Astrocyte of the spinal cord (primary cell): ENCODE results near the gene CFHR5.
"Not testable (repeated sequence)": the region's sequence is repeated elsewhere in the genome, so short reads cannot be mapped to it uniquely, and the experiment has no call there.

Experiments
- DNase-seq: peaks from one replicate; pipeline ENCODE4 v3.0.0; 2011; ENCODE audit warnings: low read depth, low spot score
- H3K4me3 ChIP-seq: 2 replicates; pipeline ENCODE4 v1.5.1; 2011; ENCODE audit warnings: low read depth, mild to moderate bottlenecking, low read length, moderate library complexity
- CTCF ChIP-seq: IDR thresholded peaks from 2 replicates; pipeline ENCODE4 v1.5.1; 2012; ENCODE audit warnings: low read depth, mild to moderate bottlenecking, low read length, inconsistent platforms
- in situ Hi-C: cut with HindIII; loops from 2 replicates; pipeline ENCODE4 v1.10.0; 2017; ENCODE audit warnings: low sequenced_read_pairs

Gene CFHR5

DNA sequence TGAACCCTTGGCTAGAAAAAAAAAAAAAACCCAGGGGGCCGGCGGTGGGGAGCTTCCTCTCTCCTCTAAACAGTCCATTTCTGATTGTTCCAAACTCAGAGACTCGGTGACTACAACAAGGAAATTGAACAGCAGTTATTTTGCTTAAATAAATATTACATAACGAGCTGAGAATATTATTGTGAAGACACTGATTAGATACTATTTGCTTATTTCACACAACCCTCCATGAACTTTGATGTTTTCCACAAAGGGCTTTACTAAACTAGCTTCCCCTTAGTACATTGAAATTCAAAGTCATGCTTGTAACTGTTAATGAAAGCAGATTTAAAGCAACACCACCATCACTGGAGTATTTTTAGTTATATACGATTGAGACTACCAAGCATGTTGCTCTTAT lies at the start of gene CFHR5:
Gene CFHR5 (plus strand): TSS at position 279 of the 400 bp plus-strand sequence. CDS start 109 bp downstream, at position 388.
- in situ Hi-C loops = no loop called here
- no peak within 1 kb of the TSS for H3K4me3 ChIP-seq
- DNase-seq = no peak
- TF ChIP-seq CTCF = no peak

DNA sequence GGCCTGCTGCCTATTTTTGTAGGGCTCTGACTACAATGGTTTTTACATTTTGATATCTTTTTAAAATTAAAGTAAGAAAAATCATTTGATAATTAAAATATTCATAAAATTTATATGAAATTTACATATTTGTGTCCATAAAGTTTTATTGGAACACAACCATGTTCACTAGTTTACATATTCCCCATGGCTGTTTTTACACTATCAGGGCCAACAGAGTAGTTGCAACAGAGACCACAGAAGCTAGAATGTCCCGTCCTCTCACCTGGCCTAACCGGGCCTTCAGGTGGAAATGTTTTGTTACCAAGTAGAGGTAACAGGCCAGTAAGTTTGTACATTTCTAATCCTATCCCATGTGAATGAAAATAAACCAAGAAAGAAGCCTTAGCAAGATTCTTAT lies 44.5 kb upstream of the CFHR5 start:
- DNase-seq, in situ Hi-C loops, H3K4me3 ChIP-seq: not testable (repeated sequence)

- in situ Hi-C loops = no loop called here
- no peak for TF ChIP-seq CTCF
- DNase-seq = no peak
Measured at GRCh38 chr1:196933531-196934189, 43.7 kb upstream of the CFHR5 start.

GRCh38 chr1:196941474-196941873 lies 35.9 kb upstream of the CFHR5 start:
- in situ Hi-C loops, H3K4me3 ChIP-seq, DNase-seq: not testable (repeated sequence)

More at GRCh38 chr1:196933531-196934189, 43.7 kb upstream of the CFHR5 start:
- no peak overlapping the region for H3K4me3 ChIP-seq

DNA sequence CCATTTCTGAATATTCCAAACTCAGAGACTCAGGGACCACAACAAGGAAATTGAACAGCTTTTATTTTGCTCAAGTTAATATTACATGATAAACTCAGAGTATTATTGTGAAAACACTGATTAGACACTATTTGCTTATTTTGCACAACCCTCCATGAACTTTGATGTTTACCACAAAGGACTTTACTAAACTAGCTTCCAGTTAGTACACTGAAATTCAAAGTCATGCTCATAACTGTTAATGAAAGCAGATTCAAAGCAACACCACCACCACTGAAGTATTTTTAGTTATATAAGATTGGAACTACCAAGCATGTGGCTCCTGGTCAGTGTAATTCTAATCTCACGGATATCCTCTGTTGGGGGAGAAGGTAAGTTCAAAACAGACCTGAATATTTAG lies 33.8 kb upstream of the CFHR5 start, which contains the start of gene CFHR2:
Gene CFHR2 (plus strand): TSS at position 171 of the 400 bp plus-strand sequence. CDS start 143 bp downstream, at position 314.
- in situ Hi-C loops, DNase-seq, H3K4me3 ChIP-seq: not testable (repeated sequence)

- no peak for TF ChIP-seq CTCF
- in situ Hi-C loops = no loop called here
- DNase-seq = no peak
- no peak overlapping the region for H3K4me3 ChIP-seq
Measured at GRCh38 chr1:196951711-196952394, 25.5 kb upstream of the CFHR5 start.

- TF ChIP-seq CTCF = no peak
- in situ Hi-C loops = no loop called here
Measured at GRCh38 chr1:196954778-196955177, 22.6 kb upstream of the CFHR5 start.

GRCh38 chr1:196955926-196956325 lies 21.4 kb upstream of the CFHR5 start:
- in situ Hi-C loops = no loop called here
- DNase-seq = no peak
- no peak for TF ChIP-seq CTCF
- H3K4me3 ChIP-seq = no peak overlapping the region

More at GRCh38 chr1:196954778-196955177, 22.6 kb upstream of the CFHR5 start:
- DNase-seq = no peak
- no peak overlapping the region for H3K4me3 ChIP-seq
